Natural killer cell treated with Interleukin-12 subunit alpha and Interleukin-12 subunit beta and Interleukin-15 and Interleukin-18, amount 100 ng/mL, for 72 hours (primary cell): ENCODE measurements around the gene PARD3. TPM values are rescaled to one million over a fixed set of nuclear protein-coding genes. Genes with fewer than 3 reads are reported as not detected.

Experiments used
- ATAC-seq, 2 donors: fragments of 150-1000 bp; cut with Tn5 transposase in 1 of 2; sonication (Bioruptor Pico), chemical (Tn5 transposase) in 1 of 2; 2 replicates each; pipeline ENCODE4 v1.10.0; 2021
- DNase-seq: peaks from one replicate; pipeline ENCODE4 v3.0.0; 2022; ENCODE audit warnings: low spot score
- H3K27ac Mint-ChIP-seq, 2 donors: 1 replicate in 1 of 2; 2 replicates in 1 of 2; pipeline ENCODE4 v1.8.0; 2022; ENCODE audit warnings: mixed read lengths in 2 of 2, mild to moderate bottlenecking in 1 of 2, moderate library complexity in 1 of 2
- H3K27me3 Mint-ChIP-seq, 2 donors: 1 replicate in 1 of 2; 2 replicates in 1 of 2; pipeline ENCODE4 v1.8.0; 2022; ENCODE audit warnings: mixed read lengths in 2 of 2
- H3K36me3 Mint-ChIP-seq: one replicate; pipeline ENCODE4 v1.8.0; 2022; ENCODE audit warnings: mixed read lengths
- H3K4me1 Mint-ChIP-seq, 2 donors: 1 replicate in 1 of 2; 2 replicates in 1 of 2; pipeline ENCODE4 v1.8.0; 2022; ENCODE audit warnings: low read depth in 2 of 2, mixed read lengths in 2 of 2, mild to moderate bottlenecking in 1 of 2
- H3K4me3 Mint-ChIP-seq: one replicate; pipeline ENCODE4 v1.8.0; 2022; ENCODE audit warnings: mixed read lengths
- H3K9me3 Mint-ChIP-seq: 2 replicates; pipeline ENCODE4 v1.8.0; 2022; ENCODE audit warnings: mixed read lengths
- total RNA-seq, 2 donors: library from RNA; stranded (reverse); gene quantifications; one replicate each; pipeline ENCODE4 v1.2.3, GENCODE V29; 2022

PARD3 gene
- total RNA-seq, 2 donors from 2014 or later, result 0.56 TPM; not detected in 1

- Mint-ChIP-seq H3K4me1 (peaks cover 11 to 15% of the 10 kb centered on the region in 2 donors), H3K9me3 (no peaks in the 10 kb centered on the region), H3K36me3 (no peaks in the 10 kb centered on the region), H3K4me3 (peak overlapping the region; percentile 39), H3K27ac (peak overlapping the region in 1 of 2 donors; percentile 54), H3K27me3 (no peaks in the 10 kb centered on the region)
- DNase-seq, result no peak
- ATAC-seq, result no peak
These were observed 474.2 kb downstream of the PARD3 start for GRCh38 chr10:34340934-34341333.

GRCh38 chr10:34339816-34340553, 475.1 kb downstream of the PARD3 start:
- no peaks in the 10 kb centered on the region for H3K9me3 Mint-ChIP-seq
- ATAC-seq, result no peak
- H3K4me1 Mint-ChIP-seq, result peaks cover 10 to 15% of the 10 kb centered on the region in 2 donors
- no peak overlapping the region for H3K27ac Mint-ChIP-seq
- H3K27me3 Mint-ChIP-seq, result no peaks in the 10 kb centered on the region
- no peak for DNase-seq
- no peaks in the 10 kb centered on the region for H3K36me3 Mint-ChIP-seq
- peak overlapping the region; percentile 0 for H3K4me3 Mint-ChIP-seq

- Mint-ChIP-seq H3K36me3 (no peaks in the 10 kb centered on the region), H3K27me3 (no peaks in the 10 kb centered on the region), H3K27ac (no peak overlapping the region), H3K9me3 (no peaks in the 10 kb centered on the region), H3K4me1 (peaks cover 10 to 15% of the 10 kb centered on the region in 2 donors), H3K4me3 (no peak overlapping the region)
- DNase-seq, result no peak
- ATAC-seq, result no peak
These were observed 477.2 kb downstream of the PARD3 start for GRCh38 chr10:34337917-34338316.

GRCh38 chr10:34335960-34336690, 479.0 kb downstream of the PARD3 start:
- no peaks in the 10 kb centered on the region for H3K9me3 Mint-ChIP-seq
- no peaks in the 10 kb centered on the region for H3K27me3 Mint-ChIP-seq
- DNase-seq (no peak), ATAC-seq (no peak)
- peaks cover 10 to 11% of the 10 kb centered on the region in 2 donors for H3K4me1 Mint-ChIP-seq
- H3K36me3 Mint-ChIP-seq, result no peaks in the 10 kb centered on the region
- no peak overlapping the region for H3K4me3 Mint-ChIP-seq
- no peak overlapping the region for H3K27ac Mint-ChIP-seq

- Mint-ChIP-seq H3K4me1 (no peaks in the 10 kb centered on the region), H3K4me3 (no peak overlapping the region), H3K36me3 (no peaks in the 10 kb centered on the region), H3K27ac (no peak overlapping the region), H3K9me3 (no peaks in the 10 kb centered on the region), H3K27me3 (no peaks in the 10 kb centered on the region)
- DNase-seq, result no peak
- ATAC-seq, result no peak
These were observed 480.2 kb downstream of the PARD3 start for GRCh38 chr10:34334908-34335307.

- ATAC-seq (no peak), DNase-seq (no peak)
- Mint-ChIP-seq H3K27ac (no peak overlapping the region), H3K9me3 (no peaks in the 10 kb centered on the region), H3K4me1 (no peaks in the 10 kb centered on the region), H3K27me3 (no peaks in the 10 kb centered on the region), H3K4me3 (no peak overlapping the region), H3K36me3 (no peaks in the 10 kb centered on the region)
These were observed 481.6 kb downstream of the PARD3 start for GRCh38 chr10:34333513-34333912.

GRCh38 chr10:34327184-34327583, 487.9 kb downstream of the PARD3 start:
- Mint-ChIP-seq H3K27me3 (no peaks in the 10 kb centered on the region), H3K4me3 (no peak overlapping the region), H3K9me3 (no peaks in the 10 kb centered on the region), H3K27ac (no peak overlapping the region), H3K36me3 (no peaks in the 10 kb centered on the region), H3K4me1 (peaks cover 0 to 5% of the 10 kb centered on the region in 2 donors)
- ATAC-seq (no peak), DNase-seq (no peak)

GRCh38 chr10:34323192-34323591, 491.9 kb downstream of the PARD3 start:
- H3K9me3 Mint-ChIP-seq, result no peaks in the 10 kb centered on the region
- peaks cover 0 to 5% of the 10 kb centered on the region in 2 donors for H3K27me3 Mint-ChIP-seq
- H3K36me3 Mint-ChIP-seq, result no peaks in the 10 kb centered on the region
- DNase-seq, result no peak
- H3K4me3 Mint-ChIP-seq, result no peak overlapping the region
- no peak for ATAC-seq
- no peak overlapping the region for H3K27ac Mint-ChIP-seq
- peaks cover 0 to 5% of the 10 kb centered on the region in 2 donors for H3K4me1 Mint-ChIP-seq

- H3K9me3 Mint-ChIP-seq, result no peaks in the 10 kb centered on the region
- peaks cover 0 to 5% of the 10 kb centered on the region in 2 donors for H3K4me1 Mint-ChIP-seq
- no peaks in the 10 kb centered on the region for H3K36me3 Mint-ChIP-seq
- H3K27ac Mint-ChIP-seq, result no peak overlapping the region
- no peak for DNase-seq
- H3K4me3 Mint-ChIP-seq, result no peak overlapping the region
- ATAC-seq, result no peak
- peaks cover 0 to 5% of the 10 kb centered on the region in 2 donors for H3K27me3 Mint-ChIP-seq
These were observed 494.8 kb downstream of the PARD3 start for GRCh38 chr10:34320265-34320664.

- Mint-ChIP-seq H3K9me3 (no peaks in the 10 kb centered on the region), H3K36me3 (no peaks in the 10 kb centered on the region), H3K27ac (no peak overlapping the region), H3K27me3 (peaks cover 0 to 5% of the 10 kb centered on the region in 2 donors), H3K4me3 (no peak overlapping the region), H3K4me1 (peaks cover 0 to 5% of the 10 kb centered on the region in 2 donors)
- no peak for DNase-seq
- no peak for ATAC-seq
These were observed 495.8 kb downstream of the PARD3 start for GRCh38 chr10:34319197-34319846.

GRCh38 chr10:34316154-34316553, 498.9 kb downstream of the PARD3 start:
- Mint-ChIP-seq H3K4me1 (peaks cover 0 to 4% of the 10 kb centered on the region in 2 donors), H3K27me3 (no peaks in the 10 kb centered on the region), H3K9me3 (no peaks in the 10 kb centered on the region), H3K36me3 (no peaks in the 10 kb centered on the region), H3K4me3 (no peak overlapping the region), H3K27ac (no peak overlapping the region)
- DNase-seq, result no peak
- ATAC-seq, result no peak

GRCh38 chr10:34314457-34314856, 500.6 kb downstream of the PARD3 start:
- peaks cover 0 to 4% of the 10 kb centered on the region in 2 donors for H3K4me1 Mint-ChIP-seq

GRCh38 chr10:34313888-34314287, 501.2 kb downstream of the PARD3 start:
- Mint-ChIP-seq H3K4me1 (peaks cover 0 to 4% of the 10 kb centered on the region in 2 donors), H3K4me3 (no peak overlapping the region), H3K9me3 (no peaks in the 10 kb centered on the region), H3K36me3 (no peaks in the 10 kb centered on the region), H3K27ac (no peak overlapping the region), H3K27me3 (peaks cover 0 to 5% of the 10 kb centered on the region in 2 donors)
- no peak for ATAC-seq
- no peak for DNase-seq

More at GRCh38 chr10:34314457-34314856, 500.6 kb downstream of the PARD3 start:
- Mint-ChIP-seq H3K27me3 (no peaks in the 10 kb centered on the region), H3K36me3 (no peaks in the 10 kb centered on the region), H3K4me3 (no peak overlapping the region), H3K27ac (no peak overlapping the region), H3K9me3 (no peaks in the 10 kb centered on the region)
- no peak for DNase-seq
- ATAC-seq, result no peak

GRCh38 chr10:34313353-34313752, 501.7 kb downstream of the PARD3 start:
- no peaks in the 10 kb centered on the region for H3K36me3 Mint-ChIP-seq
- peaks cover 0 to 10% of the 10 kb centered on the region in 2 donors for H3K27me3 Mint-ChIP-seq
- DNase-seq (no peak), ATAC-seq (no peak)
- no peaks in the 10 kb centered on the region for H3K9me3 Mint-ChIP-seq
- H3K4me1 Mint-ChIP-seq, result peaks cover 0 to 4% of the 10 kb centered on the region in 2 donors
- no peak overlapping the region for H3K4me3 Mint-ChIP-seq
- no peak overlapping the region for H3K27ac Mint-ChIP-seq
